A549 (cell line): Measurements from ENCODE around the gene ANKAR. TPM values are rescaled to one million over a fixed set of nuclear protein-coding genes. Genes with fewer than 3 reads are reported as not detected.

Source experiments
- ATAC-seq, 2 experiments: fragments of 200-7000 bp in 1 of 2; fragments of >200 bp in 1 of 2; cut with Nextera tagmentation in 1 of 2; cut with Tn5 transposase in 1 of 2; 3 replicates each; pipeline versions ENCODE4 v1.8.0 to v1.9.1; 2018 to 2020; ENCODE audit warnings: mild to moderate bottlenecking in 1 of 2, moderate library complexity in 1 of 2
- CTCF ChIA-PET: fragments of 300-600 bp; sonication (Branson Sonifier 250); formaldehyde crosslinking; extraction: SDS; loops from one replicate; lab custom pipeline; 2021; ENCODE audit warnings: antibody characterized with exemption, inconsistent platforms; lab: Yijun Ruan, JAX
- POLR2A ChIA-PET: fragments of 350-600 bp; formaldehyde crosslinking; extraction: SDS; loops from one replicate; lab custom pipeline; 2021; ENCODE audit warnings: antibody characterized with exemption, inconsistent platforms; lab: Yijun Ruan, JAX
- DNase-seq, 2 experiments: peaks; one replicate each; pipeline versions ENCODE4 v3.0.0 to v3.0.0-alpha.2; 2011 to 2016; ENCODE audit warnings: low read depth in 1 of 2, low spot score in 1 of 2
- FAIRE-seq: peaks from 2 replicates; lab custom pipeline; 2011; peaks lifted over from hg19 to GRCh38; lab: Jason Lieb, UNC
- H3K27ac ChIP-seq, 2 experiments: fragments of >200 bp; sonication (Bioruptor Twin); formaldehyde crosslinking; 3 replicates each; pipeline ENCODE4 v1.5.1; 2016 to 2017
- H3K4me1 ChIP-seq: fragments of >200 bp; sonication (Bioruptor Twin); formaldehyde crosslinking; 3 replicates; pipeline ENCODE4 v1.6.1; 2016
- H3K4me2 ChIP-seq: fragments of >200 bp; sonication (Bioruptor Twin); formaldehyde crosslinking; 3 replicates; pipeline ENCODE4 v1.6.1; 2016
- H3K4me3 ChIP-seq: fragments of >200 bp; sonication (Bioruptor Twin); formaldehyde crosslinking; 3 replicates; pipeline ENCODE4 v1.5.1; 2016
- H3K9me3 ChIP-seq: fragments of >200 bp; sonication (Bioruptor Twin); formaldehyde crosslinking; 3 replicates; pipeline ENCODE4 v1.6.1; 2016
- BHLHE40 ChIP-seq: IDR thresholded peaks from 2 replicates; pipeline ENCODE4 v1.6.1; 2012; ENCODE audit warnings: low read depth, low read length, inconsistent platforms
- CBX2 ChIP-seq: fragments of 200-600 bp; sonication (generic); IDR thresholded peaks from 2 replicates; pipeline ENCODE4 v1.6.1; 2016; ENCODE audit warnings: low read depth, mild to moderate bottlenecking, borderline replicate concordance
- CBX8 ChIP-seq: fragments of 200-600 bp; sonication (generic); IDR thresholded peaks from 2 replicates; pipeline ENCODE4 v1.6.1; 2016
- EHMT2 ChIP-seq: fragments of 200-600 bp; sonication (generic); IDR thresholded peaks from 2 replicates; pipeline ENCODE4 v1.6.1; 2016; ENCODE audit warnings: antibody characterized with exemption, low read depth, mild to moderate bottlenecking, moderate library complexity
- EP300 ChIP-seq, 2 experiments: fragments of >200 bp; sonication (Bioruptor Twin); formaldehyde crosslinking; IDR thresholded peaks; 2 replicates in 1 of 2; 3 replicates in 1 of 2; pipeline ENCODE4 v1.6.1; 2016 to 2017
- FOSL2 ChIP-seq, 2 experiments: fragments of 450-650 bp in 1 of 2; fragments of >200 bp in 1 of 2; sonication (Bioruptor Twin) in 1 of 2; formaldehyde crosslinking; IDR thresholded peaks; 2 replicates each; pipeline versions ENCODE4 v1.5.0 to v1.6.1; 2016 to 2020; ENCODE audit warnings: mild to moderate bottlenecking in 1 of 2, moderate library complexity in 1 of 2
- FOXS1 ChIP-seq: fragments of 250-450 bp; sonication (Bioruptor Pico); IDR thresholded peaks from 2 replicates; pipeline ENCODE4 v1.5.0; 2020; ENCODE audit warnings: mild to moderate bottlenecking, moderate library complexity
- JUN ChIP-seq, 2 experiments: fragments of >200 bp; sonication (Bioruptor Twin); formaldehyde crosslinking; IDR thresholded peaks; 2 replicates in 1 of 2; 3 replicates in 1 of 2; pipeline ENCODE4 v1.6.1; 2016 to 2017
- JUNB ChIP-seq: fragments of >200 bp; sonication (Bioruptor Twin); formaldehyde crosslinking; IDR thresholded peaks from 2 replicates; pipeline ENCODE4 v1.6.1; 2016
- KDM5A ChIP-seq: fragments of 200-600 bp; sonication (generic); IDR thresholded peaks from 2 replicates; pipeline ENCODE4 v1.6.1; 2016; ENCODE audit warnings: antibody characterized with exemption, mild to moderate bottlenecking
- MYC ChIP-seq: IDR thresholded peaks from 2 replicates; pipeline ENCODE4 v1.6.1; 2012; ENCODE audit warnings: mild to moderate bottlenecking, inconsistent platforms, low read length, improper control_type of control experiment, borderline replicate concordance
- NR3C1 ChIP-seq: fragments of >200 bp; sonication (Bioruptor Twin); formaldehyde crosslinking; IDR thresholded peaks from 3 replicates; pipeline ENCODE4 v1.6.1; 2017
- PHF8 ChIP-seq: fragments of 200-600 bp; sonication (generic); IDR thresholded peaks from 2 replicates; pipeline ENCODE4 v1.6.1; 2016; ENCODE audit warnings: low read depth, mild to moderate bottlenecking, antibody characterized with exemption, moderate library complexity, borderline replicate concordance
- POLR2A ChIP-seq: IDR thresholded peaks from 2 replicates; pipeline ENCODE4 v1.6.1; 2012; ENCODE audit warnings: mild to moderate bottlenecking, low read length
- POLR2AphosphoS2 ChIP-seq: conservative IDR thresholded peaks from 2 replicates; pipeline ENCODE4 v1.6.1; 2012; ENCODE audit warnings: low read length, improper control_type of control experiment, inconsistent platforms
- RARB ChIP-seq: fragments of 250-450 bp; sonication (Bioruptor Pico); IDR thresholded peaks from 2 replicates; pipeline ENCODE4 v1.8.0; 2021; ENCODE audit warnings: mild to moderate bottlenecking, moderate library complexity
- SMC3 ChIP-seq: fragments of >200 bp; sonication (Bioruptor Twin); formaldehyde crosslinking; IDR thresholded peaks from 3 replicates; pipeline ENCODE4 v1.6.1; 2018; ENCODE audit warnings: inconsistent platforms
- SREBF2 ChIP-seq: fragments of 450-650 bp; IDR thresholded peaks from 2 replicates; pipeline ENCODE4 v1.6.1; 2014; ENCODE audit warnings: mild to moderate bottlenecking, moderate library complexity
- TFCP2L1 ChIP-seq: fragments of 250-450 bp; sonication (Bioruptor Pico); IDR thresholded peaks from 2 replicates; pipeline ENCODE4 v1.5.0; 2021; ENCODE audit warnings: mild to moderate bottlenecking
- ZNF302 ChIP-seq: fragments of 250-450 bp; sonication (Bioruptor Pico); IDR thresholded peaks from 2 replicates; pipeline ENCODE4 v1.9.0; 2021; ENCODE audit warnings: inconsistent platforms, mild to moderate bottlenecking, moderate library complexity
- ZSCAN20 ChIP-seq: fragments of 250-450 bp; sonication (Bioruptor Pico); IDR thresholded peaks from 2 replicates; pipeline ENCODE4 v1.8.0; 2022; ENCODE audit warnings: mild to moderate bottlenecking, moderate library complexity
- WGBS: methylation state at CpG from one replicate; pipeline ENCODE4 v1.1.6; 2017; ENCODE audit errors: missing lambda C conversion rate; 5-methylcytosine and 5-hydroxymethylcytosine counted together
- polyA plus RNA-seq, 4 experiments: library from polyadenylated mRNA; depleted of rRNA in 3 of 4; stranded (reverse); fragments of >200 nt; fragmentation: RNase III in 1 of 4; extraction: RNeasy Plus Mini Kit Qiagen cat#74134 plus additional on column Dnase treatment in 1 of 4; gene quantifications; 2 replicates in 3 of 4; 3 replicates in 1 of 4; pipeline ENCODE4 v1.2.3, GENCODE V29; 2011 to 2017
- TF ChIP-seq, protein P1 (sequence below): IDR thresholded peaks from 2 replicates; pipeline ENCODE4 v1.6.1; 2012
- TF ChIP-seq, protein P2 (sequence below): fragments of >200 bp; sonication (Bioruptor Twin); formaldehyde crosslinking; IDR thresholded peaks from 3 replicates; pipeline ENCODE4 v1.5.1; 2016
- TF ChIP-seq, protein P3 (sequence below): IDR thresholded peaks from 2 replicates; pipeline ENCODE4 v1.6.1; 2012; ENCODE audit warnings: low read depth, borderline replicate concordance
- TF ChIP-seq, protein P4 (sequence below): fragments of 250-450 bp; sonication (Bioruptor Pico); IDR thresholded peaks from 2 replicates; pipeline ENCODE4 v1.5.0; 2021; ENCODE audit warnings: mild to moderate bottlenecking, moderate library complexity, borderline replicate concordance
- TF ChIP-seq, protein P5 (sequence below): fragments of 450-650 bp; IDR thresholded peaks from 2 replicates; pipeline ENCODE4 v1.6.1; 2014; ENCODE audit warnings: antibody characterized with exemption

ANKAR gene
- polyA plus RNA-seq, 2 of the 4 experiments (the other 2 are of a cell fraction), result 2.2 to 4.8 TPM

DNA sequence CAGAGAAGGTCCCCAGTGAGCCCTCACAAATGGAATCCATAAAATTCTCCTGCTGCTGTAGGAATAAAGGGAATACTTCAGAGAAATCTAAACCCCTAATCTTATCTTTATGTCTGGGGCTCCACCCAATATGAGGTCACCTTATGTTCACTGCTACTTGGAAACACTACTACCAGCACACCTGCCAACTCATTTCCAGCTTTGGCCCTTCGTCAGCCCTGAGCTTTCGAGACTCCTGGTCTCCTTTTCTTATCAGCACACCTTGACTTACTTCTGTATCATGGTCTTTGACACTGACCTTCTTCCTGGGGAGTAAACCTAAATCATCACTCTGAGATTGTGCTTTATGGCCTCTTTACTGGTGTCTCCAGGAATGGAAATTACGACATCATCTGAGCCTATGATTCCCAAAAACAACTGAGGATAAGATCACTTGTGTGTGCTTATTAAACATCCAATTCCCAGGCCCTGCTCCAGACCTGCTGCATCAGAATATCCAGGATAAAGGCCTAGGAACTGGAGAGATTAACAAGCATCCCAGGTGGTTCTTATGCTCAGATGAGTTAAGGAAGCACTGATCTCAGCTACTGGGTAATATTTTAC is 35.4 kb upstream of the ANKAR start:
- Histone ChIP-seq H3K4me2 (no peak overlapping the region), H3K4me3 (no peak overlapping the region), H3K9me3 (no peaks in the 10 kb centered on the region), H3K4me1 (no peaks in the 10 kb centered on the region), H3K27ac (no peak overlapping the region)
- ATAC-seq (no peak), DNase-seq (no peak), FAIRE-seq (no peak)
- ChIA-PET CTCF (no interaction called here), POLR2A (no interaction called here)
- 51% methylated on average over 3 of the region's 3 CpGs for WGBS
- TF ChIP-seq, protein P1, sequence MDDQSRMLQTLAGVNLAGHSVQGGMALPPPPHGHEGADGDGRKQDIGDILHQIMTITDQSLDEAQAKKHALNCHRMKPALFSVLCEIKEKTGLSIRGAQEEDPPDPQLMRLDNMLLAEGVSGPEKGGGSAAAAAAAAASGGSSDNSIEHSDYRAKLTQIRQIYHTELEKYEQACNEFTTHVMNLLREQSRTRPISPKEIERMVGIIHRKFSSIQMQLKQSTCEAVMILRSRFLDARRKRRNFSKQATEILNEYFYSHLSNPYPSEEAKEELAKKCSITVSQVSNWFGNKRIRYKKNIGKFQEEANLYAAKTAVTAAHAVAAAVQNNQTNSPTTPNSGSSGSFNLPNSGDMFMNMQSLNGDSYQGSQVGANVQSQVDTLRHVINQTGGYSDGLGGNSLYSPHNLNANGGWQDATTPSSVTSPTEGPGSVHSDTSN, result no peak
- TF ChIP-seq ZSCAN20 (CRISPR knock-in tag), result no peak
- TF ChIP-seq SREBF2, result no peak
- no peak for TF ChIP-seq POLR2A
- no peak for TF ChIP-seq BHLHE40
- TF ChIP-seq FOXS1, result no peak
- no peak for TF ChIP-seq SMC3
- no peak for TF ChIP-seq POLR2AphosphoS2

DNA sequence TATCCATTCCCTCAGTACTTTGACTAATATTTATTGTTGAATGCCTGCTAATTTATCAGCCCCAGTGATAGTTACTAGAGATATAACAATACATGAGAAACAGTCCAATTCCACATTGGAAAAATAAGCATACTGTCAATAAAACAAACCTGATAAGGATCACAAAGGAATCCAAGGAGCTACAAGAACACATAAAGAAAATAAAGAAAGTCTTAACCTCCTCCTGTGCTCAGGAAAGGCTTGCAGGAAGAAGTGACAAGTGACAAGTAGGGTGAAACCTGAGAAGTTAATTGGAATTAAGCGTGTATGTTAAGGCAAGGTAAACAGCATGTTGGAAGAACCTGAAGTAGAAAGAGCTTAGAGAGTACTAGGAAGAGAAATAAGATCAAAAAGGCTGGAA is 33.5 kb upstream of the ANKAR start:
- H3K9me3 ChIP-seq, result no peaks in the 10 kb centered on the region
- no peak for ATAC-seq
- H3K4me3 ChIP-seq, result no peak overlapping the region
- TF ChIP-seq EP300 (IDR thresholded peaks at IDR 0.05) (no peak), ZNF302 (CRISPR knock-in tag) (no peak), SREBF2 (no peak), JUN (IDR thresholded peaks at IDR 0.05) (no peak), RARB (CRISPR knock-in tag) (no peak), JUNB (no peak), CBX2 (no peak), EHMT2 (no peak), CBX8 (no peak), MYC (no peak), NR3C1 (no peak), KDM5A (no peak), FOXS1 (no peak), FOSL2 (IDR thresholded peaks at IDR 0.05) (no peak), FOSL2 (CRISPR knock-in tag; IDR thresholded peaks at IDR 0.05) (no peak), PHF8 (no peak), TFCP2L1 (CRISPR knock-in tag) (no peak)
- TF ChIP-seq, protein P2, sequence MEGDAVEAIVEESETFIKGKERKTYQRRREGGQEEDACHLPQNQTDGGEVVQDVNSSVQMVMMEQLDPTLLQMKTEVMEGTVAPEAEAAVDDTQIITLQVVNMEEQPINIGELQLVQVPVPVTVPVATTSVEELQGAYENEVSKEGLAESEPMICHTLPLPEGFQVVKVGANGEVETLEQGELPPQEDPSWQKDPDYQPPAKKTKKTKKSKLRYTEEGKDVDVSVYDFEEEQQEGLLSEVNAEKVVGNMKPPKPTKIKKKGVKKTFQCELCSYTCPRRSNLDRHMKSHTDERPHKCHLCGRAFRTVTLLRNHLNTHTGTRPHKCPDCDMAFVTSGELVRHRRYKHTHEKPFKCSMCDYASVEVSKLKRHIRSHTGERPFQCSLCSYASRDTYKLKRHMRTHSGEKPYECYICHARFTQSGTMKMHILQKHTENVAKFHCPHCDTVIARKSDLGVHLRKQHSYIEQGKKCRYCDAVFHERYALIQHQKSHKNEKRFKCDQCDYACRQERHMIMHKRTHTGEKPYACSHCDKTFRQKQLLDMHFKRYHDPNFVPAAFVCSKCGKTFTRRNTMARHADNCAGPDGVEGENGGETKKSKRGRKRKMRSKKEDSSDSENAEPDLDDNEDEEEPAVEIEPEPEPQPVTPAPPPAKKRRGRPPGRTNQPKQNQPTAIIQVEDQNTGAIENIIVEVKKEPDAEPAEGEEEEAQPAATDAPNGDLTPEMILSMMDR, result no peak
- TF ChIP-seq, protein P3, sequence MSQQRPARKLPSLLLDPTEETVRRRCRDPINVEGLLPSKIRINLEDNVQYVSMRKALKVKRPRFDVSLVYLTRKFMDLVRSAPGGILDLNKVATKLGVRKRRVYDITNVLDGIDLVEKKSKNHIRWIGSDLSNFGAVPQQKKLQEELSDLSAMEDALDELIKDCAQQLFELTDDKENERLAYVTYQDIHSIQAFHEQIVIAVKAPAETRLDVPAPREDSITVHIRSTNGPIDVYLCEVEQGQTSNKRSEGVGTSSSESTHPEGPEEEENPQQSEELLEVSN, result no peak
- TF ChIP-seq, protein P4, sequence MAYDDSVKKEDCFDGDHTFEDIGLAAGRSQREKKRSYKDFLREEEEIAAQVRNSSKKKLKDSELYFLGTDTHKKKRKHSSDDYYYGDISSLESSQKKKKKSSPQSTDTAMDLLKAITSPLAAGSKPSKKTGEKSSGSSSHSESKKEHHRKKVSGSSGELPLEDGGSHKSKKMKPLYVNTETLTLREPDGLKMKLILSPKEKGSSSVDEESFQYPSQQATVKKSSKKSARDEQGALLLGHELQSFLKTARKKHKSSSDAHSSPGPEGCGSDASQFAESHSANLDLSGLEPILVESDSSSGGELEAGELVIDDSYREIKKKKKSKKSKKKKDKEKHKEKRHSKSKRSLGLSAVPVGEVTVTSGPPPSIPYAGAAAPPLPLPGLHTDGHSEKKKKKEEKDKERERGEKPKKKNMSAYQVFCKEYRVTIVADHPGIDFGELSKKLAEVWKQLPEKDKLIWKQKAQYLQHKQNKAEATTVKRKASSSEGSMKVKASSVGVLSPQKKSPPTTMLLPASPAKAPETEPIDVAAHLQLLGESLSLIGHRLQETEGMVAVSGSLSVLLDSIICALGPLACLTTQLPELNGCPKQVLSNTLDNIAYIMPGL (CRISPR knock-in tag), result no peak
- TF ChIP-seq, protein P5, sequence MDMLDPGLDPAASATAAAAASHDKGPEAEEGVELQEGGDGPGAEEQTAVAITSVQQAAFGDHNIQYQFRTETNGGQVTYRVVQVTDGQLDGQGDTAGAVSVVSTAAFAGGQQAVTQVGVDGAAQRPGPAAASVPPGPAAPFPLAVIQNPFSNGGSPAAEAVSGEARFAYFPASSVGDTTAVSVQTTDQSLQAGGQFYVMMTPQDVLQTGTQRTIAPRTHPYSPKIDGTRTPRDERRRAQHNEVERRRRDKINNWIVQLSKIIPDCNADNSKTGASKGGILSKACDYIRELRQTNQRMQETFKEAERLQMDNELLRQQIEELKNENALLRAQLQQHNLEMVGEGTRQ, result no peak
- H3K27ac ChIP-seq, result no peak overlapping the region
- ChIA-PET POLR2A (interaction anchor here (1.4 kb wide), 1 partner anchor 28 kb away, joined by 4 read pairs; no protein-coding TSS in a partner anchor), CTCF (interaction anchor here (1.9 to 3.2 kb wide), 2 partner anchors 10 to 19 kb away, joined by 6 to 14 read pairs; no protein-coding TSS in a partner anchor)
- no peak for FAIRE-seq
- no peaks in the 10 kb centered on the region for H3K4me1 ChIP-seq
- DNase-seq, result no peak
- WGBS, result 72% methylated on average over 1 of the region's 1 CpG
- no peak overlapping the region for H3K4me2 ChIP-seq
